ENCODE results near the gene RRP1.
A peak's percentile ranks its signal among the peaks of the same experiment; 100 is the strongest.

Gene RRP1

DNA sequence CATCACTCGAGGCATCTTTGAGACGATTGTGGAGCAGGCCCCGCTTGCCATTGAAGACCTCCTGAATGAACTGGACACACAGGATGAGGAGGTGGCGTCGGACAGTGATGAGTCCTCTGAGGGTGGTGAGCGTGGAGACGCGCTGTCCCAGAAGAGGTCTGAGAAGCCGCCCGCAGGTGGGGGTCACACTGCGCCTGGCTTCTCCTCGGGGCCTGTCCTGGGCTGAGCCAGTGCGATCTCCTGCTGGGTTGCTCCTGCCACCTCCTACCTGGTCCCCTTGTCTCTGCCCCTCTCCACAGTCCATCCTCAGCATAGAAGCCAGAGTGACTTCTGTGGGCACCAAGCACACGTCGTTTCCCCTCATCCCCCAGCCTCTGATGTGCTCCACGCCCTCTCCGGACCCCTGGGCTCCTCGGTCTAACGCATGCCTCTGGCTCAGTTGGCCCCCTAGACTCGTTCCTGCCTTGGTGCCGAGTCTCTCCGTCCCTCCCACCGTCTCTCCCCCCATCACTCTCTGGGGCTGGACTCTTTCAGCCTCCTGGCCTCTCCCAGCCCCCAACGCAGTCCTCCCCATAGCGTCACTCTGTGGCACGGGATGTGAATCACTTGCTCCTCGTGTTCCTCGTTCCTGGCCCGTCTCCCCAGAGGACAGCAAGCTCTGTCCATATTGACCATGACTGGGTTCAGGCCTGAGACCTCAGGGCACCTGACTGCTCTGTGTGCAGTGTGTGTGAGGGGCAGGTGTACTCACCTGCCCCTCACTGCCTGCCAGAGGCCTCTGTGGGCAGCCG, 8.7 kb downstream of the RRP1 start:
- intact Hi-C loops (cut with DNase I), result no loop called here
- no peak for DNase-seq

DNA sequence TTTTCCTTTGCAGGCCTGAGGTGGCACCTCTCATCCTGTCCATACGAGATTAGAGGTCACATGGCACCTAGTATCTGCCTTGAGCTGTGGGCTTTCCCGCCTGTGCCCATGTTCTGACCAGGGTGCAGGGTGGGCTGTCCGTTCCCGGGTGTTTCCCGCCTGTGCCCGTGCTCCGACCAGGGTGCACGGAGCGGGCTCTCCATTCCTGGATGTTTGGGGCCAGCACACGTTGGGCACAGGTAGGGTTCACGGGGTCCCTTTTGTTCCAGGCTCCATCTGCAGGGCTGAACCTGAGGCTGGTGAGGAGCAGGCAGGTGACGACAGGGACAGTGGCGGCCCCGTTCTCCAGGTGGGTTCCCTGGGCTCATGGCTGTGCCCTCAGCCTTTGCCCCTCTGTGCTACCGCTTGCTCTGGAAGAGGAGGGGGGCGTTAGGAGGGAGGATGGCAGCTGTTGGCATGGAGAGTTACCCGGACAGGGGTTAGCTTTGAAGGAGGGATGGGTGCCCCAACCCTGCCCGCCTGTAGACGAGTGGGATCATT, 10.0 kb downstream of the RRP1 start:
- DNase-seq, result no peak
- intact Hi-C loops (cut with DNase I), result no loop called here

DNA sequence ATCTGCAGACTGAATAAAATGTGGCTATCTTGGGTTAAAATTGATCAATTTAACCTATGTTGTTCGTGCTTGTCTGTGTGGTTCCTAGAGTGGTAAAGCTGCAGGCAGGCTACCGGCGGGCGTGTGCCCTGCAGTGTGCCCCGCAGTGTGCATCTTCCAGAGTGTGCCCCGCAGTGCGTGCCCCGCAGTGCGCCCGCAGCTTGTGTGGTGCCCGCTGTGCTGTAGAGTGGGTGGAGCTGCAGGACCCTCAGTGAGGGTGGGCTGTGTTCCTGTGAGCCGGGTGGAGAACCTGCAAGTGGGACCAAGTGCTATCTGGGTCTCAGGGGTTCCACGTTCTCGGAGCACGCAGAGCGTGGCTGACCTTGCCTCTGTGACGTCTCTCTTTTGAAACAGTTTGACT, 10.7 kb downstream of the RRP1 start:
- no peak for DNase-seq
- intact Hi-C loops (cut with DNase I), result no loop called here

DNA sequence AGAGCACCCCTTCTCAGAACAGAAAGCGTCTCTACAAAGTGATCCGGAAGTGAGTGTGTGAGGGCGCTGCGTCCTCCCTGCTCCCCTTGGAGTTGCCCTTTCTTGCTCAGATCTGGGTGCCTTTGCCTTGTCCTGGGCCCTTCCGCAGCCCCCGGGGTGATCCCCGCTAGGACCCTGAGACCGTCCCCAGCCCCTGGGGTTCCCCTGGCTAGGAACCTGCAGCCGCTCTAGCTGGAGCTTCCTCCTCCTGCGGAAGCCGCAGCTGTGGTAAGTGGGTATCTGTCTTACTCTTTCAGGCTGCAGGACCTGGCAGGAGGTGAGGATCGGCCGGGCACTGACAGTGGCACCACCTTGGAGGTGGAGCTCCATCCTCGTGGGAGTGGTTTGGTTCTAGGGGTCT, 11.2 kb downstream of the RRP1 start:
- intact Hi-C loops (cut with DNase I), result no loop called here
- no peak for DNase-seq

DNA sequence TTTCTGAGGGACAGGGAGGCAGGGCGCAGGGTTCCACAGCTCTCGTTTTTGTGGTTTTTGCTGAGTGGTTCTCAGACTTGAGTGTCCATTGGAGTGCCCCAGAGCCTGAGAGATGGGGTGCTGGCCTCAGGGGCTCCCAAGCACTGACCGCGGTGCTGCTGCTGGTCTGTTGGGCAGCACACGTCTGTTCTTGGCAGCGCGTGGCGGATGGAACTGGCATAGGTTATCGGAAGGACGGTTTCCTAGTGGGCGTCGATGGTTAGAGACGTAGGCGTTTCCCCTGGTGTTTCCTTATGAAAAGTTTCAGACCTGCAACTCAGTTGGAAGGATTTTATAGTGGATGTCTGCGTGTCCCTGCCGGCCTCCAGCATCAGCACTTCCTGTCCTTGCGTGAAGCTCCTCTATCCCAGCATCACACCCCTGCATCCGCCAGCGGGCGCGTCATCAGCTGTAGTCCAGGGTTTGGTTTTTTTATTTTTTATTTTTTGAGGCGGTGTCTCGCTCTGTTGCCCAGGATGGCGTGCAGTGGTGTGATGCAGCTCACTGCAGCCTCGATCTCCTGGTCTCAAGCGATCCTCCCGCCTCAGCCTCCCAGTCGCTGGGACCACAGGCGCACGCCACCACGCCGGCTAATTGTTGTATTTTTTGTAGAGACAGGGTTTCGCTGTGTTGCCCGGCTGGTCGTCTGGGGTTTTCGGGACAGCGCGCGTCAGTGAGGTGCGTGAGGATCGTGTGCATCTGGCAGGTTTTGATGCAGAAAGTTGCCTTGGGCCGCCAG, 11.8 kb downstream of the RRP1 start:
- intact Hi-C loops (cut with DNase I), result no loop called here
- no peak for DNase-seq

DNA sequence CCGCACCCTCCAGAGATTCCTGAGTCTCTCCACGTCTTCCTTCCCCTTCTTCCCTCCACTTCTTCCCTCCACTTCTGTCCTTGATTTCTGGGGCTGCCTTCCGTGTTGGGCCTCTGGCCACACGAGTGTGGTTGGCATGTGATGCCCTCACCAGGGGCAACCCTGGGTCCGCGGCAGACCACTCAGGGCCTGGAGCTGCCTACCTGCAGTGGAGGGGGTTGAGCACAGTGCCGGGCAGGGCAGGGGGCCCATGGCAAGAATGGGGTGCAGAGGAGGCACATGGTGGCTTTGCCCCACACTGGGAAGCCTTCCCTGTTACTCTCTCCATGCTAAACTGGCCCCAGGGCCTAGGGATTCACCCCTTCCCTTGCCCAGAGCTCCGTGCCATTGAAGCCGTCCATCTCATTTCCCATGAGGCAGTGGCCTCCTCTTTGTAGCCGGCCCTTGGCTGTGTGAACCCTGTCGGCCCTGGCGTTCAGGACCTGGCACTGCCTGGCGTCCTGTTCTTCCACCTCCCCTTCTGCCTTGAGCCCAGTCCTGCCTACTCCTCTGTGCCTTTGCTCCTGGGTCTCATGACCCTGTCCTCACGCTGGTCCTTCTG, 13.4 kb downstream of the RRP1 start:
- DNase-seq, result peak in 2 of 10 donors; percentile 35 to 61
- intact Hi-C loops (cut with DNase I), result no loop called here

DNA sequence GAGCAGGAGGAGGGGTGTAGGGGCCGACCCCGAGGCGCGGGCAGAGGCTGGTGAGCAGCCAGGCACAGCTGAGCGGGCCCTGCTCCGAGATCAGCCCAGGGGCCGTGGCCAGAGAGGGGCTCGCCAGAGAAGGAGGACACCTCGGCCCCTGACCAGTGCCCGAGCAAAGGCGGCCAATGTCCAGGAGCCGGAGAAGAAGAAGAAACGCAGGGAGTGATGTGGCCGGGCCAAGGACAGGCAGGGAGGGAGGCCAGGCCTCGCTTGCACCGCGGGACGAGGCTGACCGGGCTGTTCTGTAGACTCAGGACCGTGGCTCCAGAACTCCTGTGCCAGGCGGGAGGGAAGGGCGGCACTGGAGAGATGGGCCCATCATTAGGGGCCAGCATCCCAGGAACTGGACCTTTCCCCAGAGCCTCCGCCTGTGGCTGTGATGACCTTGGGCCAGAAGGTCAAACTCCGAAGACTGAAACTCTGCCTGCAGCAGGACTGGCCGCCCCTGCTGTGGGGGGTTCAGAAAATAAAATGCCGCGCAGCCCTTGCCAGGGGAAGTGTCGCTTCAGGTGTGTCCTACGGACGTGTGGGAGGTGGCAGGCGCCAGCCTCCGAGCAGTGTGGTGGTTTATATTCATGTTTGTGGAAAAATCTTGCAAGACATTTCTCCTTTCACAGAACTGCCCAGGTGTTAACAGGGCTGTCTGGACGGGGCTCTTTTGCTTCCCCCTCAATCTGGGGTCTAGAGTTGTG, 14.4 kb downstream of the RRP1 start:
- DNase-seq, result peak in 2 of 10 donors; percentile 73 to 84
- intact Hi-C loops (cut with DNase I), result no loop called here

DNA sequence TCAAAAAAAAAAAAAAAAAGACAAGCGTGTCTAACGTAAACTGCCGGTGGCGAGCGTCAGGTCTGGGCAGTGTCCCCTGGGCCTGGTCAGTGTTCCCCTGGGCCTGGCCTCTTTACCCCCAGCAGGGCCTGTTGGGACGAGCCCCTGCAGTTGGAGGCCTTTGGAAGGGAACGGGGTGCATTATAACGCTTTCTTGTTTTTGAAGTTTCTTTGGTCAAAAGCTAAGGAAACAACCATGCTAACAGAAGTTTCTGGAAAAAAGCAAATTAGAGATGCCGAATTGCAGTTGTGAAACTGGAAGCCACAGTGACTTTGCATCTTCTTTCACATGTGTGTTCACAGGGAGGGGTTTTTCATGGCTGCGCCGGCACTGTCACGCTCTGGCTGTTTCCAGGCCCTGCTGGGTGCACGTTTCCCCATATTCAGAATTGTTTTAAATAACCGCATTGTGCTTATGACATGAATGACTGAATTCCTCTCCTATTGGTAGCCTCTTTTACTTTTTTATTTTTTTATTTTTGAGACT, 16.0 kb downstream of the RRP1 start:
- intact Hi-C loops (cut with DNase I), result no loop called here
- DNase-seq, result peak in 1 of 10 donors; percentile 45

DNA sequence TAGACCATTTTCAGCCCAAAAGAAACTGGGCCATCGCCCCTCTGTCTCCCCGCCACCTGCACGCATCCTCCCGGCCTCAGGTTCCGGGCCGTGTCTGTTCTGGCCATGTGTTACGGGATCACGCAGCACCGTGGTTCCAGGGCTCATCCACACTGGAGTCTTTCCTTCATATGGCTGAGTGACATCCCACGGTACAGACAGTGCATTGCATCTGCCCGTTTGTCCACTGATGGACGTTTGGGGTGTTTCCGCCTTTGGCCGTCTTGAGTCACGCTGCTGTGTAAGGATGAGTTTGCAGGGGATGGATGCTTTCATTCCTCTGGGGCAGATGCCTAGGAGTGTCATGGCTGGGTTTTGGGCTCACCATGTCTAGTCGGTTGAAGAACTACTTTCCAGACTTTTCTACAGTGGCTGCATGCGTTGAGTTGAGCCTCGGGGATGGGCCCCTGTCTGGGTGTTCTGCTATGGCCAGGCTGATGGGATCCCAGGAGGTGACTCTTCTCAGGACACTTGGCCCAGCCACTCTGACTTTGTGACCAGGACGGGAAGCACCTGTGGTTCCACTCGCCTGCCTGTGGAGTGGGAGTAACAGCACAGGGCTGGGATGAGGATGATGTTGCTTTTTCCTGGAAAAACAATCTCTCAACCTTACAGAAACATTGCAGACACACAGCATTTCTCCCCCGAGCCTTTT, 16.8 kb downstream of the RRP1 start:
- peak in 2 of 10 donors; percentile 52 to 68 for DNase-seq
- intact Hi-C loops (cut with DNase I), result no loop called here

DNA sequence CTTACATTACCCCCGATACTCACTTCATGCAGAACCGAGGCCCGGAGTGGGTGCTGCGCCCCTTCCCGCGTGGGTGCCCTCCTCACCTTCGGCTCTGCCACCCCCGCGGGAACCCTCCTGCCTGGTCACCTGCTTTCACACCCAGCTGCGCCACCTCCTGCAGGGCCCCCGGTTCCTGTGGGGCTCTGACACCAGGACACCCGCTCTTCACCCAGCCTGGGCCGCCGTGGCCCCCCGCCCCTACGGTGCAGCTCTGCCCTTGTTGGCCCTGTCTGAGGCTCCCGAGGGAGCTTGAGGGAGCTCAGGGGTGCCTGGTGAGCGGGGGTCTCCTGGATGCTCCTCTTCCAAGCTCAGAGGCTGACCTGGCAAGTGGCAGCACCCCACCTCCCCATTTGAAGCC, 19.0 kb downstream of the RRP1 start:
- no peak for DNase-seq
- intact Hi-C loops (cut with DNase I), result no loop called here

DNA sequence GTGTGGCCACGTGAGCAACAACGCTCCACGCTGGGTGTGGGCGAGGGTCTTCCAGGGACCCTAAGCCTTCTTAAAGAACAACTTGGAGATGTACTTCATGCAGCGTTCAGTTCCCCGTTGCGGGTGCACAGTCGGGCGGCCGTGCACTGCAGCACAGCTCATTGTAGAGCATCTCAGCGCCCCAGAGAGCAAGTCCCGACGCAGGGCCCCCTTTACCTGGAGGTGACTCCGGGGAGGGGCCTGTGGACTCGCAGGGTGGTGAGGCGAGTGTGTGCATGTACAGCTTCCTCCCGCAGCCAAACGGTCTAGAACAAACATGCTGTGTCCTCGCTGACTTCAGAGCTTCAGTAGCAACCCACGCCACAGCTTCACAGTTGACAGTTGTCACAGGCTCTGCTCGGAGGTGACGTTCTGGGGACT, 19.5 kb downstream of the RRP1 start:
- intact Hi-C loops (cut with DNase I), result no loop called here

DNA sequence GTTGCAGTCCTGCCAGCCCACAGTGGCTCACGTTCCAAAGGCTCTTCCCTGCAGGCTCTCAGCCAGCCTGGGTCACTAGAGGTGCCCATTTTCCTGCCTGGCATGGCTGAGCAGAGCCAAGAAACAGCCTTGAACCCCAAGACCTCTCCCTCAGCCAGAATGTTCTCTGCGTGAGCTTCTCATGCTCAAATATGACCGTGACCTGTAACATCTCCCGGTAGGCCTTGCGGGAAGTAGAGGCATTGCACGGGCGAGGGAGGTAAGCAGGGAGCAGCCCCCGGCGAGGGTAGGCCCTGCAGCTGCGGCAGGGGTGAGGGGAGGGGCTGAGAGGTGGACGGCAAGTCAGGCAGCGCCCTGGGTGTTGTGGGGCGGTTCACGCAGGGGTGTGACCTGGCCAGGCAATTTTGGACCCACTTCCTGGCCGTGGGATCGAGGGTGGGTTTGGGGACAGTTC, 20.0 kb downstream of the RRP1 start:
- no peak for DNase-seq
- intact Hi-C loops (cut with DNase I), result no loop called here

More for the DNA sequence above, 19.5 kb downstream of the RRP1 start:
- peak in 2 of 10 donors; percentile 48 to 73 for DNase-seq

DNA sequence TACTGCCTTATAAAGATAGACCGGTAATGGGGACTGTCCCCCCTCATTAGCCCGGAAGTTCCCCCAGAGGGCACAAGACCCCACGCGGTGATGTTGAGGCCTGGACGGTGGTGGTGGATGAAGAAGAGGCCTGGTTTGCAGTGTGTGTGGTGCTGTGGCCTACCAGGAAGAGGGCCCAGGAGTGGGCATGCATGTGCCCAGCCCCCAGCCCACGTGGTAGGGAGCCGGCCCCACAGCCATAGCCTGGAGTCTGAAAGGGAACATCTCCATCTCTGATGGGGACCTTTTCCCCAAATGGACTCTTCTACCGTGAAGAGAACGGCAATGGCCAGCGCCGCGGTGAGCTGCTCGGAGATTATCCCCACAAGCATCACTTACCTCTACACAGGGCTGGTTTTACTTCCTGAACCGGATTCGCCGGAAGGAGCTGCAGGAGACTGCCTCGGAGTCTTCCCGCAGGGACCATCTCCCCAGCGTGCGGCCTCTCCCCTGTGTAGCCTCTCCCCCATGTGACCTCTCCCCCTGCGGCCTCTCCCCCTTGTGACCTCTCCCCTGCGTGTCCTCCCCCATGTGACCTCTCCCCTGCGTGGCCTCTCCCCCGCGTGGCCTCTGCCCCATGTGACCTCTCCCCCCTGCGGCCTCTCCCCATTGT, 20.6 kb downstream of the RRP1 start:
- intact Hi-C loops (cut with DNase I), result loop anchor here (1.0 to 5.0 kb wide), 3 partner anchors 128 to 257 kb away; no protein-coding TSS in a partner anchor
- no peak for DNase-seq

DNA sequence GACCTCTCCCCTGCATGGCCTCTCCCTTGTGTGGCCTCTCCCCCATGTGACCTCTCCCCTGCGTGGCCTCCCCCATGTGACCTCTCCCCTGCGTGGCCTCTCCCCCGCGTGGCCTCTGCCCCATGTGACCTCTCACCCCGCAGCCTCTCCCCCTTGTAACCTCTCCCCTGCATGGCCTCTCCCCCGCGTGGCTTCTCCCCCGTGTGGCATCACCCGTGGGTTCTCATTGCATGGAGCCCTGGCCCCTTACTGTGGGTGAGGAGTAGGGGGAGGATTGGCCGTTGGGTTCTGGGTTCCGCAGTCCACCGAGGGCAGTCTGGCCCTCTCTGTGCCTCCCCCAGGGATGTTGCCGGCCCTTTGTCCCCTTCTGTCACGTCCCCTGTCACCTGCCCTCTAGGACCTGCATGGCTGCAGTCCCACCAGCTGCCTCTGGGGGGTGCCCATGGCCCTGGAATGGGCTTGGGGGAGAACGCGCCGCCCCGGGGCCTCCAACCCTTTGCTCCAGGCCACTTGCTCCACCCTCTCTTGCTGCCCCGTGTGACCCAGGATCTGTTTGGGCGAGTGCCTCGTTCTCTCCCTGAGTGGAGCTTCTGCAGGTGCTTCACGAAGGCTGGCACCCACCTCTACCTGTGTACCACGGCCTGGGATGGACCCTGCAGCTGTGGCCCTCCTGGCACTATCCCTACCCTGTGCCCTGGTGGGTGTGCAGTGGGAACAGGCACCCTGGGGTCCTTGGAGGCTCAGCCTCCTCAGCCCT, 21.3 kb downstream of the RRP1 start:
- DNase-seq, result peak; percentile 64 to 97 (median 88)
- intact Hi-C loops (cut with DNase I), result loop anchor here (1.0 to 5.0 kb wide), 3 partner anchors 128 to 257 kb away; no protein-coding TSS in a partner anchor

DNA sequence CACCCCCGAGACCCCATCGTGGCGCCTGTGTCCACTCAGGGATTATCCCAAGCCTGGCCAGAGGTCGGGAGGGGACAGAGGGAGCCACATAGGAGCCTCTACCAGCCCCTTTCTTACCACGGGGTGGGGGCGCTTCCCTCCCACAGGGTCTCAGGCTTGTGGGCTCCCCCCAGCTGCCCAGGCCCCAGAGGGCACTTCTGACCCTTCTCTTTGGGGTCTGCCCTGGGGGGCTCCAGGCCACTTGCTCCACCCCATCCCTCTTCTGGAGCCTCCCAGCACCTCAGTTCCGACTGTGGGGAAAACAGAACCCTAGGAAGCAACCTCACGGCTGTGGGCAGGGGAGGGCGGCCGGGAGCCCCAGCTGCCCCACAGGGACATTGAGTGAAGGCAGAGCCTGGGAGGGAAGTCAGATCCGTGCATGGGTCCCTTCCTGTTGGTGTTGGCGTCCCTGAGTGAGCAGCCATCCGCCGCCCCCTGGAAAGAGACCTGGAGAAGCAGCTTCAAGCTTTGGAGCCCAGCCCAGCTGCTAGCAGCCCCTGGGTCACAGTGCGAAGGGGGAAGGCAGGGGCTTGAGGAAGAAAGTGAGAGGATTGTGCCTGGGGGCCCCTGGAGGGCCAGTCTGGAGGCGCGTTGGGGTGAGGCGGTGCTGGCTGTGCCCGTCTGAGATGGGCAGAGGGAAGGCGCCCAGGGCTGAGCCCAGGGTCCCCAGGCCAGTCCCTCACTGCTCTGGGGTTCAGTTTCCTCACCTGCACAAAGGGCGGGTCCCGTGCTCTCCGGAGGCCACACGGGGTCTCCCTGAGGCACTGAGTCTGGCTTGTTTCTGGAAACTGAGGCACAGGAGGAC, 22.1 kb downstream of the RRP1 start:
- no peak for DNase-seq
- intact Hi-C loops (cut with DNase I), result loop anchor here (5.0 kb wide), 1 partner anchor 256 kb away; no protein-coding TSS in a partner anchor

DNA sequence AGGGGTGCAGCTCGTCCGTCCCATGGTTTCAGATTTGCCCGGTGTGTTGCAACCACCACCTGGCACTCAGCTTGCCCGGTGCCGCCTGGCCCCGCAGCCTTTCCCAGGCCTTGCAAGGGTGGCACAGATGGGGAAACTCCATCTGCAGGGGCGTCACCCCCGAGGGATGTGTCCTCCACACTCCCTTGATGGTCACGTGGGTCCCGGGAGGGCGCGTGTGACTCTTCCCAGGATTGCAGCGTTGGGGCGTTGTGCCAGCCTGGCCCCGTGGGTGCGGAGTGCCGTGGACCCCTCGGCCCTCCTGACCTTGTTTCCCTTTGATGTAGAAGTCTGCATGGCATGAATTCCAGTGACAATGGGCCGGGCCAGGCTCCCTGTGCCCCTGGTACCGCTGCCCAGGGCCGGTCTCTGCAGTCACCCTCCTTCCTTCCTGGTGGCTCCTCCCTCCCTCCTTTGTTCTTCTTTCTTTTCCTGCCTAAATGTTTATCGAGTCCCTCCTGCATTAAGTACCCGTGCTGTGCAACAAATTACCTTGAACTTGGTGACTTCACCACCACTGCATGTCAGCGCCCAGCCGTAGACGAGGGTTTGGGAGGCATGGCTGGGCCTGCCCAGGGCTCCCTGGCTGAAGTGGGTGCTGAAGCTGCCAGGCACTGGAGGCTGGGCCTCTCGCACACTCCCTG, 22.9 kb downstream of the RRP1 start:
- DNase-seq, result no peak
- intact Hi-C loops (cut with DNase I), result loop anchor here (5.0 kb wide), 1 partner anchor 255 kb away; no protein-coding TSS in a partner anchor
